Measurements from ENCODE around the gene SCYL3. TPM values are rescaled to one million over a fixed set of nuclear protein-coding genes. Genes with fewer than 3 reads are reported as not detected.

The SCYL3 gene
- total and polyA plus RNA-seq, 2 of the 13 experiments (the other 11 are each of a cell fraction or from before 2014, with no cell fraction given): 3.3 to 4.9 TPM

DNA sequence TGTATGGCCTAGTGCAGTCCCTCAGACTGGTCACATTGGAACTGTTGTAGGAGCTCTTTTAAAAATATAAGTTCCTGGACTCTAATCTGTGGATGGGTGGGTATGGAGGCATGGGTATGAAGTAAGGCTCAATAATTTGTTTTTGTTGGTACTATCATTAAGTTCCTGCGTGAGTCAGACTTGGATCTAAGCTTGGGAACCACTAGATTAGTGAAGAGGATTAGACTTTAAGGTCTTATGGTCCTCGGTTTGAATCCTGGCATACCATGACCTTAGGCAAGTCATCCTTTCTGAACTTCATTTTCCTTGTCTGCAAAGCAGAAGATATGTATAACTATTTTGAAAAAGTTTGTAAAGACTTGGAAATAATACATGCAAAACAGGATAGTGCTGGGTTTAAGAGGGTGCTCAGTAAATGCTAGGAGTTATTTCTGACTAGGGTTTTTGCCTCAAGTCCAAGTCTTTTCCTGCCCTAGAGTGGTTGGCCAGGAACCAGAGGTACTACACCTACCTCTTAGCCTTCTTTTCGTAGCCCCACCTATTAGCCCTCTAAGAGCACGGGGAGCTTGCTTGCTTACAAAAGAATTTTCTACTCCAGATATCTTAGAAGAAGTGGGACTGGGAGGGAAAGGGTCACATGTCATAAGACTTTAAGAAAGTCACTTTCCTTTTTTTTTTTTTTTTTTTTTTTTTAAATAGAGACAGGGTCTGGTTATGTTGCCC is 60.4 kb downstream of the SCYL3 start:
- BruUV-seq (replicated peaks): no TSS peak
- FAIRE-seq: no peak
- Histone ChIP-seq H3K27ac (ENCODE audit: extremely low read length, insufficient read depth, low read length) (no peak overlapping the region), H3K79me2 (ENCODE audit: insufficient read depth, low read length) (no peaks in the 10 kb centered on the region), H3K9ac (ENCODE audit: insufficient read depth, low read depth, low read length) (no peak overlapping the region), H3K36me3 (replicated peaks in 1 of 2; ENCODE audit: control insufficient read depth in 1 of 2, insufficient read depth in 2 of 2, low read length in 2 of 2) (peaks cover 2 to 39% of the 10 kb centered on the region in 2 experiments), H3K4me1 (ENCODE audit: insufficient read depth, low read length) (no peaks in the 10 kb centered on the region), H2AFZ (ENCODE audit: low read length) (no peak overlapping the region), H4K20me1 (ENCODE audit: insufficient read depth, low read length) (no peaks in the 10 kb centered on the region), H3K9me3 (ENCODE audit: low read length) (no peaks in the 10 kb centered on the region), H3K4me3 (replicated peaks in 1 of 3; ENCODE audit: insufficient read depth in 1 of 3, low read depth in 2 of 3, low read length in 3 of 3) (no peak overlapping the region), H3K27me3 (ENCODE audit: control insufficient read depth in 1 of 2, insufficient read depth in 2 of 2, low read length in 2 of 2) (no peaks in the 10 kb centered on the region), H3K4me2 (ENCODE audit: low read depth, low read length) (no peak overlapping the region)
- CTCF ChIA-PET (ENCODE audit: low intra/inter-chr PET ratio, low total read pairs): no interaction called here
- intact Hi-C loops (cut with micrococcal nuclease; ENCODE audit: unreplicated experiment) (no loop called here), in situ Hi-C loops (cut with HindIII; ENCODE audit: extremely low pct_ligation_motif_present, low pct_unique_long_range_greater_than_20kb) (no loop called here)
- 83% methylated on average over 4 of the region's 4 CpGs for WGBS (ENCODE audit: low lambda C conversion rate)
- no peak for TF ChIP-seq ZNF501 (CRISPR knock-in tag; IDR thresholded peaks at IDR 0.05)
- no peak for TF ChIP-seq TRIM24 (CRISPR knock-in tag; IDR thresholded peaks at IDR 0.05)
- TF ChIP-seq ZBED4 (CRISPR knock-in tag; IDR thresholded peaks at IDR 0.05; ENCODE audit: borderline replicate concordance): no peak
- TF ChIP-seq ZMYM2 (CRISPR knock-in tag; IDR thresholded peaks at IDR 0.05): no peak
- TF ChIP-seq CREM (IDR thresholded peaks at IDR 0.05): no peak
- TF ChIP-seq CREM (CRISPR knock-in tag; IDR thresholded peaks at IDR 0.05): no peak
- no peak for TF ChIP-seq MTA1 (CRISPR knock-in tag; IDR thresholded peaks at IDR 0.05; ENCODE audit: borderline replicate concordance)
- no peak for DNase-seq (ENCODE audit: low spot score)
- POLR2A ChIA-PET: no interaction called here
- no peak for ATAC-seq

All from HepG2 (cell line).